Measurements from ENCODE around the gene MS4A14.
A peak's percentile ranks its signal among the peaks of the same experiment; 100 is the strongest.
"Not testable (repeated sequence)": the region's sequence is repeated elsewhere in the genome, so short reads cannot be mapped to it uniquely, and the experiment has no call there.

The MS4A14 gene

GRCh38 chr11:60396382-60396781, at the start of gene MS4A14:
Gene MS4A14 (plus strand): TSS chr11:60396459. CDS start chr11:60396579, 120 bp downstream.
- no peak within 1 kb of the TSS for H3K27ac ChIP-seq (ENCODE audit: low read depth, low read length)
- no peaks in the 10 kb centered on the region for H3K9me3 ChIP-seq (ENCODE audit: control insufficient read depth, insufficient read depth, low read depth, low read length)
- H3K4me3 ChIP-seq (ENCODE audit: low read depth, low read length) = no peak within 1 kb of the TSS
- no peaks in the 10 kb centered on the region for H3K36me3 ChIP-seq (ENCODE audit: control insufficient read depth, insufficient read depth, low read length)
- H3K9ac ChIP-seq (ENCODE audit: low read length) = no peak within 1 kb of the TSS
- H3K4me1 ChIP-seq (ENCODE audit: control insufficient read depth, insufficient read depth, low read length) = no peaks in the 10 kb centered on the region
- H3K27me3 ChIP-seq (ENCODE audit: control insufficient read depth, insufficient read depth, low read length) = no peaks in the 10 kb centered on the region

- Histone ChIP-seq H3K4me3 (ENCODE audit: low read depth, low read length) (no peak overlapping the region), H3K27ac (ENCODE audit: low read depth, low read length) (no peak overlapping the region), H3K9ac (ENCODE audit: low read length) (no peak overlapping the region), H3K27me3 (ENCODE audit: control insufficient read depth, insufficient read depth, low read length) (no peaks in the 10 kb centered on the region), H3K36me3 (ENCODE audit: control insufficient read depth, insufficient read depth, low read length) (no peaks in the 10 kb centered on the region), H3K9me3 (ENCODE audit: control insufficient read depth, insufficient read depth, low read depth, low read length) (no peaks in the 10 kb centered on the region), H3K4me1 (ENCODE audit: control insufficient read depth, insufficient read depth, low read length) (no peaks in the 10 kb centered on the region)
Observed at GRCh38 chr11:60347084-60347797, 49.0 kb upstream of the MS4A14 start.

GRCh38 chr11:60348116-60348515, 48.1 kb upstream of the MS4A14 start:
- Histone ChIP-seq H3K9me3 (ENCODE audit: control insufficient read depth, insufficient read depth, low read depth, low read length) (no peaks in the 10 kb centered on the region), H3K9ac (ENCODE audit: low read length) (no peak overlapping the region), H3K4me3 (ENCODE audit: low read depth, low read length) (no peak overlapping the region)

GRCh38 chr11:60349990-60350389, 46.3 kb upstream of the MS4A14 start:
- H3K27ac ChIP-seq (ENCODE audit: low read depth, low read length) = no peak overlapping the region
- H3K36me3 ChIP-seq (ENCODE audit: control insufficient read depth, insufficient read depth, low read length) = no peaks in the 10 kb centered on the region
- no peaks in the 10 kb centered on the region for H3K4me1 ChIP-seq (ENCODE audit: control insufficient read depth, insufficient read depth, low read length)
- no peak overlapping the region for H3K9ac ChIP-seq (ENCODE audit: low read length)
- 0 out of 2 replicates have a peak, but pooled peaks cover 11% of the 10 kb centered on the region for H3K9me3 ChIP-seq (ENCODE audit: control insufficient read depth, insufficient read depth, low read depth, low read length)
- H3K4me3 ChIP-seq (ENCODE audit: low read depth, low read length) = no peak overlapping the region
- H3K27me3 ChIP-seq (ENCODE audit: control insufficient read depth, insufficient read depth, low read length) = no peaks in the 10 kb centered on the region

More at GRCh38 chr11:60348116-60348515, 48.1 kb upstream of the MS4A14 start:
- H3K36me3 ChIP-seq (ENCODE audit: control insufficient read depth, insufficient read depth, low read length) = no peaks in the 10 kb centered on the region
- H3K27me3 ChIP-seq (ENCODE audit: control insufficient read depth, insufficient read depth, low read length) = no peaks in the 10 kb centered on the region
- H3K4me1 ChIP-seq (ENCODE audit: control insufficient read depth, insufficient read depth, low read length) = no peaks in the 10 kb centered on the region
- H3K27ac ChIP-seq (ENCODE audit: low read depth, low read length) = no peak overlapping the region

GRCh38 chr11:60357771-60358170, 38.5 kb upstream of the MS4A14 start:
- Histone ChIP-seq H3K4me3 (ENCODE audit: low read depth, low read length) (no peak overlapping the region), H3K36me3 (ENCODE audit: control insufficient read depth, insufficient read depth, low read length) (no peaks in the 10 kb centered on the region), H3K27me3 (ENCODE audit: control insufficient read depth, insufficient read depth, low read length) (no peaks in the 10 kb centered on the region), H3K4me1 (ENCODE audit: control insufficient read depth, insufficient read depth, low read length) (no peaks in the 10 kb centered on the region), H3K9ac (ENCODE audit: low read length) (no peak overlapping the region), H3K27ac (ENCODE audit: low read depth, low read length) (no peak overlapping the region), H3K9me3 (ENCODE audit: control insufficient read depth, insufficient read depth, low read depth, low read length) (peaks cover 45% of the 10 kb centered on the region)

GRCh38 chr11:60360621-60361020, 35.6 kb upstream of the MS4A14 start:
- H3K4me3 ChIP-seq (ENCODE audit: low read depth, low read length) = no peak overlapping the region
- H3K27ac ChIP-seq (ENCODE audit: low read depth, low read length) = no peak overlapping the region
- H3K4me1 ChIP-seq (ENCODE audit: control insufficient read depth, insufficient read depth, low read length) = peaks cover 10% of the 10 kb centered on the region
- no peak overlapping the region for H3K9ac ChIP-seq (ENCODE audit: low read length)
- H3K9me3 ChIP-seq (ENCODE audit: control insufficient read depth, insufficient read depth, low read depth, low read length) = peaks cover 30% of the 10 kb centered on the region
- no peaks in the 10 kb centered on the region for H3K27me3 ChIP-seq (ENCODE audit: control insufficient read depth, insufficient read depth, low read length)
- H3K36me3 ChIP-seq (ENCODE audit: control insufficient read depth, insufficient read depth, low read length) = no peaks in the 10 kb centered on the region

- H3K27ac ChIP-seq (ENCODE audit: low read depth, low read length) = no peak overlapping the region
- H3K27me3 ChIP-seq (ENCODE audit: control insufficient read depth, insufficient read depth, low read length) = no peaks in the 10 kb centered on the region
- H3K4me1 ChIP-seq (ENCODE audit: control insufficient read depth, insufficient read depth, low read length) = peaks cover 10% of the 10 kb centered on the region
- H3K36me3 ChIP-seq (ENCODE audit: control insufficient read depth, insufficient read depth, low read length) = no peaks in the 10 kb centered on the region
- H3K9me3 ChIP-seq (ENCODE audit: control insufficient read depth, insufficient read depth, low read depth, low read length) = peaks cover 25% of the 10 kb centered on the region
- H3K4me3 ChIP-seq (ENCODE audit: low read depth, low read length) = no peak overlapping the region
- no peak overlapping the region for H3K9ac ChIP-seq (ENCODE audit: low read length)
Observed at GRCh38 chr11:60362241-60362640, 34.0 kb upstream of the MS4A14 start.

- H3K27me3 ChIP-seq (ENCODE audit: control insufficient read depth, insufficient read depth, low read length) = no peaks in the 10 kb centered on the region
- H3K4me3 ChIP-seq (ENCODE audit: low read depth, low read length) = peak overlapping the region; percentile 38
- no peaks in the 10 kb centered on the region for H3K36me3 ChIP-seq (ENCODE audit: control insufficient read depth, insufficient read depth, low read length)
- no peak overlapping the region; the same call in 1 of the 2 replicates for H3K27ac ChIP-seq (ENCODE audit: low read depth, low read length)
- peaks cover 10% of the 10 kb centered on the region for H3K4me1 ChIP-seq (ENCODE audit: control insufficient read depth, insufficient read depth, low read length)
- H3K9me3 ChIP-seq (ENCODE audit: control insufficient read depth, insufficient read depth, low read depth, low read length) = peaks cover 26% of the 10 kb centered on the region
- H3K9ac ChIP-seq (ENCODE audit: low read length) = no peak overlapping the region
Observed at GRCh38 chr11:60363542-60364470, 32.5 kb upstream of the MS4A14 start.

- H3K9me3 ChIP-seq (ENCODE audit: control insufficient read depth, insufficient read depth, low read depth, low read length); H3K27ac ChIP-seq (ENCODE audit: low read depth, low read length); H3K4me1 ChIP-seq (ENCODE audit: control insufficient read depth, insufficient read depth, low read length): not testable (repeated sequence)
Observed at GRCh38 chr11:60366262-60366904, 29.9 kb upstream of the MS4A14 start.

GRCh38 chr11:60367009-60367408, 29.2 kb upstream of the MS4A14 start:
- Histone ChIP-seq H3K27me3 (ENCODE audit: control insufficient read depth, insufficient read depth, low read length) (no peaks in the 10 kb centered on the region), H3K36me3 (ENCODE audit: control insufficient read depth, insufficient read depth, low read length) (no peaks in the 10 kb centered on the region), H3K27ac (ENCODE audit: low read depth, low read length) (no peak overlapping the region), H3K4me1 (ENCODE audit: control insufficient read depth, insufficient read depth, low read length) (peaks cover 10% of the 10 kb centered on the region), H3K9ac (ENCODE audit: low read length) (no peak overlapping the region), H3K9me3 (ENCODE audit: control insufficient read depth, insufficient read depth, low read depth, low read length) (0 out of 2 replicates have a peak, but pooled peaks cover 3% of the 10 kb centered on the region), H3K4me3 (ENCODE audit: low read depth, low read length) (no peak overlapping the region)

More at GRCh38 chr11:60366262-60366904, 29.9 kb upstream of the MS4A14 start:
- not testable (repeated sequence) for H3K9ac ChIP-seq (ENCODE audit: low read length); H3K4me3 ChIP-seq (ENCODE audit: low read depth, low read length); H3K27me3 ChIP-seq (ENCODE audit: control insufficient read depth, insufficient read depth, low read length); H3K36me3 ChIP-seq (ENCODE audit: control insufficient read depth, insufficient read depth, low read length)

All from HUES6 (cell line).